Pancreas (tissue), 10 donors: ENCODE data around the gene TCF7L1. TPM values are rescaled to one million over a fixed set of nuclear protein-coding genes. Genes with fewer than 3 reads are reported as not detected.

Experiments
- ATAC-seq, 4 donors: fragments of 200-7000 bp; cut with Tn5 transposase; one replicate each; pipeline versions ENCODE4 v1.8.0 to v1.9.1; 2020; ENCODE audit warnings: mild to moderate bottlenecking in 4 of 4, moderate library complexity in 4 of 4
- DNase-seq, 6 donors: peaks; one replicate each; pipeline ENCODE4 v3.0.0-alpha.2; 2020
- FAIRE-seq: peaks from 2 replicates; lab custom pipeline; 2012; peaks lifted over from hg19 to GRCh38; lab: Jason Lieb, UNC
- H3K27ac ChIP-seq, 4 donors: fragments of 200-600 bp; sonication (generic); 1 replicate in 3 of 4; 2 replicates in 1 of 4; pipeline versions ENCODE4 v1.5.0 to v1.8.0; 2020
- H3K27me3 ChIP-seq, 4 donors: fragments of 200-600 bp; one replicate each; pipeline ENCODE4 v1.8.0; 2021
- H3K36me3 ChIP-seq, 3 donors: fragments of 200-600 bp; sonication (generic) in 1 of 3; one replicate each; pipeline versions ENCODE4 v1.5.0 to v1.8.0; 2020 to 2021
- H3K4me1 ChIP-seq, 3 donors: fragments of 200-600 bp; one replicate each; pipeline ENCODE4 v1.8.0; 2021
- H3K4me3 ChIP-seq, 4 donors: fragments of 200-600 bp; sonication (generic) in 2 of 4; one replicate each; pipeline versions ENCODE4 v1.5.0 to v1.8.0; 2020 to 2021
- H3K9me3 ChIP-seq, 4 donors: fragments of 200-600 bp; one replicate each; pipeline ENCODE4 v1.8.0; 2021
- CTCF ChIP-seq, 4 donors: fragments of 200-600 bp; sonication (generic) in 3 of 4; IDR thresholded peaks; one replicate each; pipeline versions ENCODE4 v1.5.0 to v1.8.0; 2021; ENCODE audit warnings: antibody characterized with exemption in 4 of 4
- WGBS, 2 donors: extraction: QIAGEN DNeasy Blood & Tissue Kit; methylation state at CpG; one replicate each; pipeline ENCODE4 v1.1.7; 2013; 5-methylcytosine and 5-hydroxymethylcytosine counted together
- intact Hi-C, 3 donors: fragments of 100-400 bp; cut with DNase I; formaldehyde crosslinking; loops; one replicate each; pipeline versions ENCODE4 v1.11.1 to v1.14.2; 2022
- polyA plus RNA-seq, 2 donors: library from polyadenylated mRNA; stranded (reverse); fragments of 200-250 nt; gene quantifications; one replicate each; pipeline ENCODE4 v1.2.3, GENCODE V29; 2013
- total RNA-seq, 6 donors: library from RNA; stranded (reverse); fragmentation: NEBNext Ultra II Directional in 4 of 6; extraction: Animal tissue kit (Norgen Biotek cat#: 25700) in 4 of 6; gene quantifications; one replicate each; pipeline versions ENCODE4 v1.2.1 to v1.2.4, GENCODE V29; 2021 to 2023
- donor health status: healthy with polysubstance abuse.
- donor health status: DM: no; HTN: no; CAD: no; lungs with moderate emphysema.
- donor health status: DM: no; HTN: no; CAD: no.
- donor health status: control.
- donor health status: control.
- donor health status: Bipolar disorder and iron deficiency.
- donor health status: DM: yes; HTN: yes; CAD: no.
- donor health status: DM: no; HTN: no; CAD: no.
- donor health status: DM: no; HTN: no; CAD: no.
- donor health status: DM: yes; HTN: yes; CAD: no.

TCF7L1 gene
- total and polyA plus RNA-seq, 8 donors = 1.1 to 4.0 (median 1.8) TPM

- H3K27me3 ChIP-seq = no peaks in the 10 kb centered on the region
- TF ChIP-seq CTCF (IDR thresholded peaks at IDR 0.05) = no peak
- FAIRE-seq (no peak), DNase-seq (no peak), ATAC-seq (no peak)
- no peaks in the 10 kb centered on the region for H3K36me3 ChIP-seq
- no peak overlapping the region for H3K27ac ChIP-seq
- H3K4me3 ChIP-seq = no peak overlapping the region
- 89 to 94% methylated on average over 7 of the region's 7 CpGs for WGBS, 2 donors
- H3K9me3 ChIP-seq = no peaks in the 10 kb centered on the region
- intact Hi-C loops = no loop called here
- H3K4me1 ChIP-seq = no peaks in the 10 kb centered on the region
These were observed 52.3 kb downstream of the TCF7L1 start for GRCh38 chr2:85185431-85185940.

DNA sequence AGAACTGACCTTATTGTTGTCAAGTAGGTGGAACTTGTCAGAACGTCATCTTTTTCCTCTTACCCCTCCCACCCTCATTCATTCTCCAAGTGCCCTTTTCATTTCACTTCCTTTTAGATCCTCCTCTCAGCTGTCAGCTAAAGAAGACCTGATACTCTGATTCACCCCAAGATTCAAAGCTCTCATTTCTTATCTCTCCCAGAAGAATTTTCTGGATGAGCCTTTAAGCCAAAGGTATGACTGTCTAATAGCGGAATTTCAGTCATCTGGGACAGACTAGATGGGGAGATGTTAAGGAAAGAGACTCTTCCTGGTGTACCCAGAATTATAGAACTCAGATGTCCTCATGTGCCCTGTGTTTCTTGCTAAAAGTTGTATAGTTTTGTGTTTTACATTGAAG is 53.9 kb downstream of the TCF7L1 start:
- FAIRE-seq = no peak

DNA sequence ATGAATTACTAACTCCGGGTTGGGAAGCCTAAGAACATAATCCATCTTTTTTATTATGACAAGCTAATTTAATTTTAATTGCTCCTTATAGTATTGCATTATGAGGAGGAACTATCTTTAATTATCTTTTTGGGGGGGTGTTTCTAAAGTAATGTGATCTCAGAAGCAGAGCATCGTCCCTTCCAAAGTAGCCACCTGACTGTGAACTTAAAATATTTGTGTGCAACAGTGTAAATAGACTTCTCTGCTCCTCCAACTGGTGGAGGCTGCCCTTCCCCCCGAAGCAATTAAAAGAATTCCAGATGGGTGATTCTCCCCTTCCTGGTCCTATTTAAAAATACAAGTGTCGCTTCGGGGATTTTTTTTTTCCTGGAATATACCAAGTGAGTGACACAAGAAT is 55.7 kb downstream of the TCF7L1 start:
- intact Hi-C loops = no loop called here
- Histone ChIP-seq H3K4me3 (no peak overlapping the region), H3K27ac (no peak overlapping the region), H3K36me3 (no peaks in the 10 kb centered on the region), H3K4me1 (no peaks in the 10 kb centered on the region), H3K9me3 (no peaks in the 10 kb centered on the region), H3K27me3 (no peaks in the 10 kb centered on the region)
- WGBS, 2 donors = 36 to 46% methylated on average over 5 of the region's 5 CpGs
- TF ChIP-seq CTCF (IDR thresholded peaks at IDR 0.05) = no peak
- FAIRE-seq = no peak
- no peak for ATAC-seq
- no peak for DNase-seq

More for the DNA sequence above, 53.9 kb downstream of the TCF7L1 start:
- Histone ChIP-seq H3K27me3 (no peaks in the 10 kb centered on the region), H3K27ac (no peak overlapping the region), H3K36me3 (no peaks in the 10 kb centered on the region), H3K4me1 (no peaks in the 10 kb centered on the region), H3K9me3 (no peaks in the 10 kb centered on the region), H3K4me3 (no peak overlapping the region)
- no peak for ATAC-seq
- no peak for DNase-seq
- TF ChIP-seq CTCF (IDR thresholded peaks at IDR 0.05) = no peak
- 84 to 88% methylated on average over 2 of the region's 2 CpGs for WGBS, 2 donors
- intact Hi-C loops = no loop called here

DNA sequence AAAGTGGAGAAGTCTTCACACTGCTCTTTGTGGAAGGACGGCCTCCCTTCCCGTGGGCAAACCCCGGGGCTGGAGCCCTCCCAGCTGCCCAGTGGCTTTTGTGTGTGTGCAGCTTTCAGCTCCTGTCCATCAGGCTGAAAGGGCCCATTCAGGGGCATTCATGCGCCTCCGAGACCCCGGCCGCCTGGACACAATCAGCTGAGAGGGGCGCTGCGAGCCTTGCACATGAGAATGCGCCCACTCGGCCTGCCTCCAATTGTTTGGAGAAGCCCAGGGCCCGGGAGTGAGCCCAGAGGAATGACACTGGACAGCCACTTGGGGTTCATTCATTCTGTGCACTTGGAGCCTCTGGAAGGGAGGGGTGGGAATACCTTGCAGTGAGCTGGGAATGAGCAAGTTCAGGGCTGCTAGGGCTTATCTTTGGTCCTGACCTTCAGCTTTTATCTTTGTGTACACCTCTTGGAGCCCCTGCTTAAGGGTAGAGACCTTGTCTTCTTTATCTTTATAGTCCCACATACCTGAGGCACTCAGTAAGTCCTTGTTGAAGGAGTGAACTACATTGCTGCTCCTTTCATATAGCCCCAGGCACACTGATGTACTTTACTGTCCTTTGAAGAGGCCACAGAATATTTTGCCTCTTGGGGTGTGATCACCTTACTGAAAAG is 56.5 kb downstream of the TCF7L1 start:
- DNase-seq (no peak), ATAC-seq (no peak)

More for the DNA sequence above, 56.5 kb downstream of the TCF7L1 start:
- H3K9me3 ChIP-seq = no peaks in the 10 kb centered on the region
- intact Hi-C loops = no loop called here
- H3K27ac ChIP-seq = no peak overlapping the region
- TF ChIP-seq CTCF (IDR thresholded peaks at IDR 0.05) = no peak
- no peak for FAIRE-seq
- H3K4me3 ChIP-seq = no peak overlapping the region
- no peaks in the 10 kb centered on the region for H3K36me3 ChIP-seq
- H3K4me1 ChIP-seq = no peaks in the 10 kb centered on the region
- WGBS, 2 donors = 79% methylated on average over 12 of the region's 12 CpGs
- no peaks in the 10 kb centered on the region for H3K27me3 ChIP-seq
